ENCODE measurements around the gene PTPN3. TPM values are rescaled to one million over a fixed set of nuclear protein-coding genes. Genes with fewer than 3 reads are reported as not detected.

Gene PTPN3
- polyA plus RNA-seq, 1 of the 3 experiments (the other 2 are of a cell fraction) = 7.5 TPM

- Histone ChIP-seq H3K27me3 (ENCODE audit: insufficient read depth) (no peaks in the 10 kb centered on the region), H3K9me2 (no peaks in the 10 kb centered on the region), H3K4me2 (no peak overlapping the region), H4K20me1 (ENCODE audit: insufficient read depth) (peaks cover 13% of the 10 kb centered on the region; the same call in 1 of the 2 replicates), H3K4me3 (ENCODE audit: low read depth in 2 of 2, low read length in 1 of 2) (no peak overlapping the region), H3K36me3 (replicated peaks in 1 of 2; ENCODE audit: control insufficient read depth in 1 of 2, insufficient read depth in 2 of 2, low read length in 1 of 2) (no peaks in the 10 kb centered on the region), H3K9ac (no peak overlapping the region), H3K4me1 (ENCODE audit: control insufficient read depth in 1 of 2, insufficient read depth in 2 of 2, low read depth in 1 of 2, low read length in 1 of 2) (peaks cover 9 to 10% of the 10 kb centered on the region in 2 experiments; a peak in 1 of 4 replicates), H2AFZ (ENCODE audit: low read depth) (no peak overlapping the region), H3K79me2 (ENCODE audit: insufficient read depth) (peaks cover 12% of the 10 kb centered on the region; the same call in 1 of the 2 replicates), H3K27ac (ENCODE audit: low read depth in 2 of 2, low read length in 1 of 2) (no peak overlapping the region), H3F3A (replicated peaks; ENCODE audit: insufficient read depth) (peaks cover 5% of the 10 kb centered on the region), H3K9me3 (no peaks in the 10 kb centered on the region)
- ChIA-PET CTCF (interaction anchor here (1.4 to 4.5 kb wide), 3 partner anchors 10 to 38 kb away, joined by 3 to 23 read pairs (median 3); no protein-coding TSS in a partner anchor), POLR2A (no interaction called here)
- DNase-seq = no peak
- 98% methylated on average over 10 of the region's 10 CpGs for WGBS (ENCODE audit: low lambda C conversion rate)
- TF ChIP-seq PBX3 (IDR thresholded peaks at IDR 0.05) (no peak), RXRA (IDR thresholded peaks at IDR 0.05; ENCODE audit: borderline replicate concordance, low read depth) (no peak), FOXJ3 (CRISPR knock-in tag; IDR thresholded peaks at IDR 0.05) (no peak), IRF3 (IDR thresholded peaks at IDR 0.05; ENCODE audit: low read depth, low read length) (no peak), NFIC (IDR thresholded peaks at IDR 0.05; ENCODE audit: borderline replicate concordance) (no peak), MAX (IDR thresholded peaks at IDR 0.05; ENCODE audit: low read depth) (no peak), TEAD4 (IDR thresholded peaks at IDR 0.05; ENCODE audit: borderline replicate concordance, insufficient read depth) (no peak), EP300 (IDR thresholded peaks at IDR 0.05; ENCODE audit: borderline replicate concordance in 1 of 2, low read depth in 1 of 2, low read length in 1 of 2) (no peak), ZBTB33 (IDR thresholded peaks at IDR 0.05; ENCODE audit: borderline replicate concordance, low read depth) (no peak), CTCF (IDR thresholded peaks at IDR 0.05) (no peak), FOXM1 (IDR thresholded peaks at IDR 0.05; ENCODE audit: low read depth) (no peak)
Measured at GRCh38 chr9:109478665-109479380, 19.3 kb downstream of the PTPN3 start.
